ENCODE results near the gene MVK.

MVK gene

GRCh38 chr12:109611223-109611622 lies 37.6 kb downstream of the MVK start:
- no peak for DNase-seq

GRCh38 chr12:109612003-109612402 lies 38.4 kb downstream of the MVK start:
- DNase-seq, result no peak

GRCh38 chr12:109612975-109613502 lies 39.4 kb downstream of the MVK start:
- no peak for DNase-seq

GRCh38 chr12:109613649-109614455 lies 40.3 kb downstream of the MVK start:
- DNase-seq, result no peak

- DNase-seq, result no peak
These were observed 42.1 kb downstream of the MVK start for GRCh38 chr12:109615556-109616229.

- DNase-seq, result no peak
These were observed 43.9 kb downstream of the MVK start for GRCh38 chr12:109617491-109617890.

GRCh38 chr12:109618082-109618481 lies 44.5 kb downstream of the MVK start:
- no peak for DNase-seq

- no peak for DNase-seq
These were observed 45.5 kb downstream of the MVK start for GRCh38 chr12:109619002-109619604.

- no peak for DNase-seq
These were observed 47.7 kb downstream of the MVK start for GRCh38 chr12:109621211-109621694.

- no peak for DNase-seq
These were observed 48.3 kb downstream of the MVK start for GRCh38 chr12:109621901-109622364.

- DNase-seq, result no peak
These were observed 50.9 kb downstream of the MVK start for GRCh38 chr12:109624467-109624866.

- no peak for DNase-seq
These were observed 51.6 kb downstream of the MVK start for GRCh38 chr12:109625131-109625559.

GRCh38 chr12:109625749-109626377 lies 52.3 kb downstream of the MVK start:
- DNase-seq, result no peak

GRCh38 chr12:109626378-109627115 lies 53.0 kb downstream of the MVK start:
- no peak for DNase-seq

GRCh38 chr12:109627633-109628032 lies 54.0 kb downstream of the MVK start:
- DNase-seq, result no peak

GRCh38 chr12:109630107-109630506 lies 56.5 kb downstream of the MVK start:
- no peak for DNase-seq

- DNase-seq, result no peak
These were observed 57.2 kb downstream of the MVK start for GRCh38 chr12:109630815-109631214.

GRCh38 chr12:109631302-109631701 lies 57.7 kb downstream of the MVK start:
- DNase-seq, result no peak

- DNase-seq, result no peak
These were observed 58.2 kb downstream of the MVK start for GRCh38 chr12:109631751-109632150.

- DNase-seq, result no peak
These were observed 58.7 kb downstream of the MVK start for GRCh38 chr12:109632342-109632741.

GRCh38 chr12:109635717-109636116 lies 62.1 kb downstream of the MVK start:
- DNase-seq, result no peak

GRCh38 chr12:109637348-109637747 lies 63.8 kb downstream of the MVK start:
- DNase-seq, result peak; percentile 68

Measured in NCI-H526 treated with DMSO at 0.1 percent for 48 hours (cell line).